Panc1 (cell line): ENCODE measurements around the gene SEMA4D.

Experiments used
- CTCF ChIP-seq: fragments of 450-650 bp; IDR thresholded peaks from 2 replicates; pipeline ENCODE4 v1.5.1; 2017; ENCODE audit warnings: mild to moderate bottlenecking
- POLR2AphosphoS5 ChIP-seq: IDR thresholded peaks from 2 replicates; pipeline ENCODE4 v1.6.1; 2012; ENCODE audit warnings: mild to moderate bottlenecking, low read depth, low read length, moderate library complexity
- REST ChIP-seq, 2 experiments: IDR thresholded peaks; 2 replicates each; pipeline ENCODE4 v1.6.1; 2011 to 2012; ENCODE audit warnings: low read depth in 2 of 2, control low read depth in 1 of 2, low read length in 1 of 2, mild to moderate bottlenecking in 1 of 2, moderate library complexity in 1 of 2; ENCODE audit not compliant: insufficient read depth in 1 of 2
- TCF7L2 ChIP-seq: IDR thresholded peaks from 2 replicates; pipeline ENCODE4 v1.6.1; 2011; ENCODE audit warnings: mild to moderate bottlenecking, low read depth, low read length, inconsistent platforms

GRCh38 chr9:89372230-89372816 lies 125.6 kb downstream of the SEMA4D start:
- no peak for TF ChIP-seq TCF7L2
- TF ChIP-seq CTCF = no peak
- no peak for TF ChIP-seq REST (IDR thresholded peaks at IDR 0.05; ENCODE audit: insufficient read depth in 1 of 2, low read depth in 2 of 2, low read length in 1 of 2)
- no peak for TF ChIP-seq POLR2AphosphoS5
